ENCODE measurements around the gene STAT5B.
"Not testable (repeated sequence)": the region's sequence is repeated elsewhere in the genome, so short reads cannot be mapped to it uniquely, and the experiment has no call there.

The STAT5B gene

DNA sequence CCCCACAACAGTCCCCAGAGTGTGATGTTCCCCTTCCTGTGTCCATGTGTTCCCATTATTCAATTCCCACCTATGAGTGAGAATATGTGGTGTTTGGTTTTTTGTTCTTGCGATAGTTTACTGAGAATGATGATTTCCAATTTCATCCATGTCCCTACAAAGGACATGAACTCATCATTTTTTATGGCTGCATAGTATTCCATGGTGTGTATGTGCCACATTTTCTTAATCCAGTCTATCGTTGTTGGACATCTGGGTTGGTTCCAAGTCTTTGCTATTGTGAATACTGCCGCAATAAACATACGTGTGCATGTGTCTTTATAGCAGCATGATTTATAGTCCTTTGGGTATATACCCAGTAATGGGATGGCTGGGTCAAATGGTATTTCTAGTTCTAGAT, 11.8 kb downstream of the STAT5B start:
- not testable (repeated sequence) for DNase-seq

DNA sequence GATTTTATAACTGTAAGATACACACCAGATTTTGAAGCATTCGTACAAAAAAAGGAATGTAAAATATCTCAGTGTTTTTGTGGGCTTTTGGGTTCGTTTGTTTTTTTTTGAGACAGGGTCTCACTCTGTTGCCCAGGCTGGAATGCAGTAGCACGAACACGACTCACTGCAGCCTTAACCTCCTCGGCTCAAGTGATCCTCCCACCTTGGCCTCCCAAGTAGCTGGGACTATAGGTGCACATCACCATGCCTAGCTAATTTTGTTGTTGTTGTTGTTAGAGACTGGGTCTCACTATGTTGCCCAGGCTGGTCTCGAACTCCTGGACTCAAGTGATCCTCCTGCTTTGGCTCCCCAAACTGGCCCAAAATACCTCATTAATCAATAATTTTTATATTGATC, 15.9 kb downstream of the STAT5B start:
- no peak for DNase-seq

DNA sequence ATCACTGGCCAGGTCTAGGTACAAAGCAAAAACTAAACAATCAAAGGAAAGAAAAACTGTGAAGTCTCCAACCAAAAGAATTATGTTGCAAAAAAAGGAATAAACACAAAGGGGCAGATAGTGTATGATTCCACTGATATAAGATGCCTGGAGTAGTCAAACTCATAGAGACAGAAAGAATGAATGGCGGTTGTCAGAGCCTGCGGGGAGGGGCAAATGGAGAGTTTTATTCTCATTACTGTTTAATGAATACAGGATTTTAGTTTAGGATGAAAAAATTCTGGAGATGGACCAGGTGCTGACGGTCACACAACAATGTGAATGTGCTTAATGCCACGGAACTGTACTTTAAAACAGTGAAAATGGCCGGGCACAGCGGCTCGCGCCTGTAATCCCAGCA, 20.7 kb downstream of the STAT5B start:
- no peak for DNase-seq

DNA sequence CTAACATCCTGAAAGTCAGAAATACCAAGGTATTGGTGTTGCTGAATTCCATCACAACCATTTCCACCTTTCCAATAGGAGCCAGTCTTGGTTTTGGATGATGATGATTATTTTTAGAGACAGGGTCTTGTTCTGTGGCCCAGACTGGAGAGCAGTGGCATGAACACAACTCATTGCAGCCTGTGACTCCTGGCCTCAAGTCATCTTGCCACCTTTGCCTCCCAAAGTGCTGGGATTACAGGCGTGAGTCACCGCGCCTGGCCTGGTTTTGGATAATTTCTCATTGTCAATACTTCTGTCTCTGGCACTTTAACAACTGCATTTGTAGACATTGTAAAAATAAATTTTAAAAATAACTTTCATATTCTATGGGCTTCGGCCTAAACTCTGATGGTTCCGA, 22.6 kb downstream of the STAT5B start:
- peak; percentile 39 for DNase-seq

DNA sequence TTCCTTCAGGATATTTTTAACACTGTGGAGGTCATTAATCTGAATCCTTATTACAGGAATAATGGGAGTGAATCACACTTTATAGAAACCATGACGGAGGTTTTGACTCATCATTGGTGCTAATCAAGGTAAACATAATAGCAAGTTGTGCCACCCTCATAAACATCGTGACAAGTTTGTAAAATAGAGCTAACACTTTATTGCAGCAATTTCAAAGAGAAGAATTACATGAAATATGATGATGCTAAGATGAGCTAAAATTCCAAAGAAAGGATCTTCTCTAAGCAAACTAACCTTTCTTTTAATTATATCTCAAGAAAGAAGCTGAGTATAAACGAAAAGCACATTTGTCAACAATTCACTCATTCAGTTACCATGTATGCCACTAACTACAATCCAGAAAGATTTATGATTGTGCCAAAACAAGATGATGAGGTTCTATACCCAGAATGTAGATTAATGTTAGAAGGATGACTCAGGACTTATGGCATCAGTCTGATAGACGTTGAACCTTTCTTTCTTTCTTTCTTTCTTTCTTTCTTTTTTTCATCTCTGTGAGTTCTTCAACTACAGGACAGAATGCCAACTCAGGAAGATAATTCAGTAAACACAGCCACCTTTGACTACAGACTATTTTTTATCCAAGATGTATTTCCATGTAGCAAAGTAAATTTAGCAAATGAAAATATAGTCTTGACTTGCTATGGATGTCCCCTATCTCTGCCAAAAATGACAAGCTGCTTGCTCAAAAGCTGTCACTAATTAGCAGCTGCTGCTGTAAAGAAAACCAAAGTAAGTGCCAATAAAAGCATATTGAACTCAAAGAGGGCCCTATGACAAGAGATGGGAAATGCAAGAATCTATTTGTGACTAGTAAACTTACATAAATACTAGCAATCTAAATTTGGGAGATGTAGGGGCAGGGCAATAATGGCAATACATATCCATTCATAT, 23.3 kb downstream of the STAT5B start:
- no peak for DNase-seq

DNA sequence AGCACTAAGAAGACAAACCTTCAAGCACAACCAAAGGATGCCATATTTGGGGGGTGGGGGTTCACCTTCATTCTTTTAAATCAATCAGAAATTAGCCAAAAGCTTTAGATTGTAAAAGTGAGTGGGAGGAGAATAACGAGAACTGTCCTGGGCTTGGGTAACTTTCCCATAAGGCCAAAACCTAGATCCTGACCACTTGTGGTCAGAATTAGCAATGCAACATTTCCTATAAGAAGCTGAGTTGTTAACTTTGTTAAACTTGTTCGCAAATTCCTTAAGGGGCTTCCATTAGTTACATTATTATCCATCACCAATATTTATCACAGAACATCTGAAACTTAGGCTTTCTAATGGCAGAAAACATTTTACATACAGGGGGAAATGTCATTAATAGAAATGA, 25.1 kb downstream of the STAT5B start:
- no peak for DNase-seq

DNA sequence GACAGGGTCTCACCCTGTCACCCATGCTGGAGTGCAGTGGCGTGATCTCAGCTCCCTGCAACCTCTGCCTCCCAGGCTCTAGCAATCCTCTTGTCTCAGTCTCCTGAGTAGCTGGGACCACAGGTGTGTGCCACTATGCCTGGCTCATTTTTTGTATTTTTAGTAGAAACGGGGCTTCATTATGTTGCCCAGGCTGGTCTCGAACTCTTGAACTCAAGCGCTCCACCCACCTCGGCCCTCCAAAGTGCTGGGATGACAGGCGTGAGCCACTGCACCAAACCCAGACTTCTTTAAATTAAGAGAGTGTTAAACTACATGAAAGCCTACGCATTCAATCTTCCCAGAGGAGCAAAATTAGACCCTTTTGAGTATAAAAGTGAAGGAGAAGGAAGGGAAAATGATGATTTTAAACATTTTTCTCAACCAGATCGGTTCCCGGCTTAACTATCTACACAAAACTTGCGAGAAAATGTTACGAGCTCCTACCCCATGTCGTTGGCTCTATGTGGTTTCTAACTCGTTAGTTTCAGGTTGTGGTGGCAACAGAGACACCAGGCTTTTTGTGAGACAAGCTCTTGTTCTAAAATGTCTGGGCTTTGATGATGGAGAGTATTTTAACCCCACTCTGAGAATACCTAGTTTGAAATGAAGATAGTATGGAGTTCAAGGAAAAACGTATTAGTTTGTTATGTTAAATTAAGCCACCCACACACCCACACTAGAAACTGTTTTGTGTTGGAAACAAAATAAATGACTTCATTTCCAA, 26.3 kb downstream of the STAT5B start:
- DNase-seq: peak; percentile 52

DNA sequence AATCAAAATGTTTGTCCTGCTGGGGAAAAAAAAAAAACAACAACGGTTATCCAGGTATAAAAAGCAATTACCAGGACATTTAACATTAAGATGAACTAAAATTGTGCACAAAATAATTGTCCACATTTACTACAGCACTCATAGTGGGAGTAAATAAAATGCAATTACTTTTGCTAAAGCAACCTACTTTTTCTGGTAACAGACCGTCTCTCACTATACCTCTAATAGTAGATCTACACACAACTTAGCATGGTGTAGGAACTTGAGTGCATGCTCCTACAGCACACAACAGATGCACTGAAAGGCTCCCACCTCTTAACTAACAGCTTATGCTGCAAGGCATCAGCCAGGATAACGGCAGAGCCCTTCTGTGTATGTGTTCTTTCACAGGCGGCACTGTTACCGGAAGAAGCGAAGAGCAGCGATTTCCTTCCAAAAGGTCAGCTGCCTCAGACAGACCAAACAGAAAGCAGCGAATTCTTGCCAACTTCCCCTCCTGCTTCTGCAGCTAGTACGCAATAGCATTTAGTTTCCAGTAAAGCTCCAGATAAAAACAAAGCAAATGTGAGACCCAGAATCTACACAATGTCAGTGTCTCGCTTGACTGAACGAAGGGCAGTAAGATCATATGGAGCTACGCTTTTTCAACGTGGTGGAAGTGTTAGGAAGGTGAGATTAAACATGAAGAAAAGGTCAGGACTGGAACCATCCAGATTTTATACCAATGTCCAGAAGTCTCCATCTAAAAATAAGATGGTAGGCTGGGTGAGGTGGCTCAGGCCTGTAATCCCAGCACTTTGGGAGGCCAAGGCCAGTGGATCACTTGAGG, 27.6 kb downstream of the STAT5B start:
- DNase-seq: peak; percentile 78

DNA sequence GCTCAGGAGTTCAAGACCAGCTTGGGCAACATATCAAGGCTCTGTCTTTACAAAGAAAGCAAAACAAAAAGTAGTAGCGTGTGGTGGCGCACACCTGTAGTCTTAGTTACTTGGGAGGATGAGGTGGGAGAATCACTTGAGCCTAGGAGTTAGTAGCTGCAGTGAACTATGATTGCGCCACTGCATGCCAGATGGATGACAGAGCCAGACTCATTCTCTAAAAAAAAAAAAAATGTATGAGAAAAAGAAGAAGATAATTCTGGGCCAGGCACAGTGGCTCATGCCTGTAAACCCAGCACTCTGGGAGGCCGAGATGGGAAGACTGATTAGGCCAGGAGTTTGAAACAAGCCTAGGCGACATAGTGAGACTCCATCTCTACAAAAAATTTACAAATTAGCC, 28.5 kb downstream of the STAT5B start:
- DNase-seq: no peak

DNA sequence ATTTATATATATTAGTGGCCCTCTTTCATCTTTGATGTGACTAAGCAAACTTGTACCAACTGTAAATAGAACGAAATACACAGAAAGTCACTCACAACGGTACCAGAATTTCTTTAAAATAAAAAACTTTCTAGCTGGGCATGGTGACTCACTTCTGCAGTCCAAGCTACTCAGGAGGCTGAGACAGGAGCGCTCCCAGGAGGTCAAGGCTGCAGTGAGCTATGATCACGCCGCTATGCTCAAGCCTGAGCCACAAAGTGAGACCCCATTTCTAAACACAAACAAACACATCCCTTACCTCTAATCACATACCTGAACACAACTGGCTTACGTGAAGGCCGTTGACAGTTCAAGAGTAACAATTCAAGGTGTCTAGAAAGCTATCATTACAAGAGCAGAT, 29.7 kb downstream of the STAT5B start:
- no peak for DNase-seq

DNA sequence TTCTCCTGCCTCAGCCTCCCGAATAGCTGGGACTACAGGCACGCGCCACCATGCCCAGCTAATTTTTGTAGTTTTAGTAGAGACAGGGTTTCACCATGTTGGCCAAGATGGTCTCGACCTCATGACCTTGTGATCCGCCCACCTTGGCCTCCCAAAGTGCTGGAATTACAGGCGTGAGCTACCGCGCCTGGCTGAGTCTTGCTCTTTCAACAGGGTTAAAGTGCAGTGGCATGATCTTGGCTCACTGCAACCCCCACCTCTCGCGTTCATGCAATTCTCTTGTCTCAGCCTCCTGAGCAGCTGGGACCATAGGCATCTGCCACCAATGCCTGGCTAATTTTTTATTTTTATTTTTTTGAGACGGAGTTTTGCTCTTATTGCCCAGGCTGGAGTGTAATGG, 31.0 kb downstream of the STAT5B start:
- not testable (repeated sequence) for DNase-seq

DNA sequence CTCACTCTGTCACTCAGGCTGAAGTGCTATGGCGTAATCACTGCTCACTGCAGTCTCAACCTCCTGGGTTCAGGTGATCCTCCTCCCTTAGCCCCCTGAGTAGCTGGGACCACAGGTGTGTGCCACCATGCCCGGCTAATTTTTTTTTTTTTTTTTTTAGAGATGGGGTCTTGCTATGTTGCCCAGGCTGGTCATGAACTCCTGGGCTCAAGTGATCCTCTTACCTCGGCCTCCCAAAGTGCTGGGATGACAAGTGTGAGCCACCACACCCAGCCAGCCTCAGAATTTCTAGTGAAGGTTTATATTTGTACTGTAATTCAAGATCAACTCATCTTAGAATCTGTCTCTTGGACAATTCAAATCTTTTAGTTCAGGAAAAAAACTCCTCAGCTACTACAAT, 32.1 kb downstream of the STAT5B start:
- DNase-seq: not testable (repeated sequence)

DNA sequence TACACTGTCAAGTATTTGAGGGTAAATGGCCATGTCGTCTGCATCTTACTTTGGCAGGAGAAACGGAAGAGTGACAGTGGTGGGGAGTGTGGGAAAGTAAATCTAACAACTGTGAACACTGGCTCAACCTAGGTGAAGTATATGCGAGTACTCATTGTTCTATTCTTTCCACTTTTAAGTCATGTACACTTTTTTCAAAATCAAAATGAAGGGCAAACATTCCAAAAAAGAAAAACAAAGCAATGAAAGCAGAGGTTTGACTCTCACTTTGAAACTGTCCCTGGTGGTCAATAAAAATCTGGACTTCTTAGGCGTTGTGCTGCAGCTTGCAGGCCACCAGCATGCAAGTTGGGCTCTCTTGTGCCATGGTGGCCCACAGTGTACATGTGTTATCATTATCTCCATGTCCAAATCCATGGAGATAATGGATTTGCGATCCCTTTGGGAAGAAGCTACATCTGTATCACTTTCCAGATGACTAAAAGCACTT, 32.7 kb downstream of the STAT5B start:
- no peak for DNase-seq

DNA sequence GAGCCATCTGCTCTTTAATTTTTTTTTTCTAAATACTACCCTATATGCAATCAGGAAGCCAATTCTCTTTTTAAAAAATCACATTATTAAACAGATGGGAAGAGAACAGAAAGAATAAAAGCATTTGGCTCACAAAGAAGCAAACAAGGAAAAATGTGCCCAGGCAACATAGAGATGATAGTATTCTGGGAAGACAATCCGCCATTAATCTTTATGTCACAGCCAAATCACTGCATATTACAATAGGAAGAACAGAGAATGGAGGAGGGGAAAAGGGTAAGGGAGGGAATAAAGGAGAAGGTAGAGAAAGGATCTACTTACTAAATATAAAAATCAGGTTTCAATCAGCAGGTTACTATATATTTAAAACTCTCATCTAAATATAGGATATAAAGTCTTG, 34.3 kb downstream of the STAT5B start:
- DNase-seq: no peak

DNA sequence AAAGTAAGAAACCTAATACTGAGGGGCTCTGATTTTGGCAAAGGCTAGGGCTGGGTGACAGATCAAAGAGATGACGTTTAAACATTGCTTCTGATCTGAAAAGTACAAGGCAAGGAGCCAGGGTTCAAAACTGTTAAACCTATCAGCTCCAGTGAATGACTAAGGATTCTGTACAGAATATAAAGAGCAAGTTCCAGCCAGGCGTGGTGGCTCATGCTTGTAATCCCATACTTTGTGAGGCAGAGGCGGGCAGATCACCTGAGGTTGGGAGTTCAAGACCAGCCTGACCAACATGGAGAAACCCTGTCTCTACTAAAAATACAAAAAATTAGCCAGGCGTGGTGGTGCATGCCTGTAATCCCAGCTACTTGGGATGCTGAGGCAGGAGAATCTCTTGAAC, 35.3 kb downstream of the STAT5B start:
- not testable (repeated sequence) for DNase-seq

DNA sequence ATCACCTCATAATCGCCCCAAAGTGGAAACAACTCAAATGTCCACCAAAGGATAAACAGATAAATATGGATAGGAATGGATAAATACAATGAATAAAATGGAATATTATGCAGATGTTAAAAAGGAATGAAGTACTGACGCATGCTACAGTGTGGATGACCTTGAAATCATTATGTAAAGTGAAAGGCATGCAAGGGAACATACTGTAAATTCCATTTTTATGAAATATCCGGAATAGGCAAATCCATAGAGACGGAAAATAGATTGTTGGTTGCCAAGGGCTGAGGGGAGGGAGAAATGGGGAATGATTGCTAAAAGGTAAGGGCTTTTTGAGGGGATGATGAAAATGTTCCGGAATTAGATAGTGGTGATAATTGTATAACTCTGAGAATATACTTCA, 36.0 kb downstream of the STAT5B start:
- DNase-seq: no peak

DNA sequence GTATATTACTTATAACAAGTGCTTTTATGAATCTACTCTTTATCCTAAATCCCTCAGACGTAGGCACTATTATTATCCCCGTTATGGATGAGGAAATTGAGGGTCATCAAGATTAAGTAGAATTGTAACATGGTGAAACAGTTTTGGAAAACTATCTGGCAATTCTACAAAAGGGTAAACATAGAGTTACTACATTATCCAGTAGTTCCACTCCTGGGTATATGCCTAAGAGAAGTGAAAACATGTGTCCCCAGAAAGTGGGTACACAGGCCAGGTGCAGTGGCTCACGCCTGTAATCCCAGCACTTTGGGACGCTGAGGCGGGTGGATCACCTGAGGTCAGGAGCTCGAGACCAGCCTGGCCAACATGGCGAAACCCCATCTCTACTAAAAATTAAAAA, 36.6 kb downstream of the STAT5B start:
- not testable (repeated sequence) for DNase-seq

DNA sequence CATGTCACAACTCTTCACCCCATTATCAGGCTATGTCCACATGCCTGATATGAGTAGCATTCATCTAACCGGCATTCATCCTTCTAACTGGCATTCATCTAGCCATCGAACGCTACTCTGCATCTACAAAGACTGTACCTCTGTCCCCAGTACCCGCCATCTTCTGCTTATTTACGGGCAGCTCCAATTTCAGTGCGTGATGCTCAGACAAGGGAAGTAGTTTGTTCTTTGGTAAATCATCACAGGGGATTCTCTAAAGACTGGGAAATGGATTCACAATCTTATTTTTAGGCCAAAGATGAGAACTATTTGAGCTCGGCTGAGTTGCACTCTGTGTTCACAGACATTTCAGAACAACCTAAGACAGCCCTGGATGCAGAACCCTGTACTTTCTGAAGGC, 39.4 kb downstream of the STAT5B start:
- DNase-seq: no peak

DNA sequence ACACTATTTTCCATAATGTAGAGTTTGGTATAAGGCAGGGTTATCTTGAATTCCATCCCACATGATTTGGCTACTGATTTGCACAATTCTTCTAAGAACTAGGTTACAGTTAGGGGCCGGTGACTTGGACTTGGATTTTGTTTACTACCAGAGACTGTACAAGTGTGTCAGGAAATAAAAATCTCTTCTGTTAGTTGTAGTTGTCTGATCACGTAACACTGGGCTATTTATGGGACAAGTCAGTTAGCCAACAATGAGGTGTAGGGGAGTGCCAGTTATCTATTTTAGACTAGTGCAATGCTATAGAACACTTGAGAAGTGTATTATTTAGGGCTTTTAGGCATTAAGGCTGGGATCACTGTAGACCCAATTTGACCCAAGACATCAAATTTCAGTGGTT, 42.2 kb downstream of the STAT5B start:
- DNase-seq: no peak

DNA sequence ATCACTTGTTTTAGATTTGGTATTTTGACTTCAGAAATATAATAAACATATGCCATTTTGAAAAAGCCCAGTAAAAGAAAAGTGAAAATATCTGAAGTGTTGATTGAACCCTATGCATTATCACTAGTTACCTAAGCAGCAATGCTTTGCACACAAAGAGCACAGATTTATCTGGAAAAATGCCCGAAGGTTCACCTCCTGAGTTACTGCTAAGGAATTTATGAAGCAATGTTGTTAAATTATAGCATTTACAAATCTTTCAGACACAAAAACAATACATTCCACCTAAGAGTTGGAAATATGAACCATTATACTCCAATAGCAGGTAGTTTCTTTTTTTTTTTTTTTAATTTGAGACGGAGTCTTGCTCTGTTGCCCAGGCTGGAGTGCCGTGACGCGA, 43.0 kb downstream of the STAT5B start:
- DNase-seq: no peak

DNA sequence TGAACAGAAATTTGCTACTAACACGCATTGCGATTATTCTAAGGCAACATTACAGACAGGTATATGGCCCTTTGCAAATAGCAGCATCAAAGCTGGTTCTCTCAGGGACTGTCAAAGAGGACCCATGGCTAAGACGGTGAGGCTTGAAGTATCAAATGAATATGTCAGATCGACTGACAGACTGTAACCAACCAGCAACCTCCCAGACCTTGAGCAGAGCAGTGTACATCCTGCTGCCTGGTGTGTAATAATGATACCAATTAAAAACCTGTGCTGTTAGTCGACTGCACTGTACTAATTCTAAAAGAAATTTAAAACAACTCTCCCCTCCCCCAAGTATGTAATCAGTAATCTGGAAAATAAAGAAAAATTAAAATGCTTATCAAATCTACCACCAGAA, 46.0 kb downstream of the STAT5B start:
- DNase-seq: no peak

DNA sequence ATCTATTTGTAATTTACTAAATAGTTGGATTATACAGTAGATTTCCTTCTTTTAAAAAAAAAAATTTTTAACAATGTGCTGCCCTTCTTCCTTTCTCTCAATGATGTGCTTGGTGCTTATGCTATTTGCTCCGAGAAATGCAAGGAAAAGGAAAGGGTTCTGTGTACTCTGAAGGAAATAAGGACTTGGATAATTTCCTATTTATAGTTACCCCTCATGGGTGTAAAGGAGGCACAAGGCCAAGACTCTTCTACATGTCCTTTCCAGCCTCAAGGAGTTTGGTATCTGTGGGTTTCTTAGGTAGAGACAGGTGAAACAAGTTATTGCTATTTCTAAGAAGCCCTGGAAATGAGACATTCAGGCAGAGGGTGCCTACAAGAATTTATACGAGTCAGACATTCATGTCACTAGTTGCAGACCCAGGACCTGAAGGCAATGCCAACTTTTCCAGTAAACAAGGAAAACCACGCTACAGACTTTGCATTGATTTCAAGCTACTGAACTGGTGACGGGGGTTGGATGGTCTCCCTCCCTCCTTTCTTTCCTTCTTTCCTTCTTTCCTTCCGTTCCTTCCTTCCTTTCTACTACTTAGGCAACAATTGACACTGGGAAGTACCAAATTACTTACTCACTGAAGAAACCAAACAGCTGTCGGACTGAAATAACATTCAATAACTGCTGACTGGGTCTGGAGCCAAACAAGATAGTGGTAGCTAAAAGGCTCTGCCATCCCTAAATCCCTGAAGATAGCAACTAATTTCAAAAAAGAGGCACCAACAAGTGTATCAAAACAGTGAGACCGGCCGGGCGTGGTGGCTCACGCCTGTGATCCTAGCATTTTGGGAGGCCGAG, 48.1 kb downstream of the STAT5B start:
- no peak for DNase-seq

All from activated CD4-positive, alpha-beta T cell treated with anti-CD3 and anti-CD28 coated beads for 48 hours (primary cell).